HCT116 (cell line): ENCODE measurements around the gene SNX1. TPM values are rescaled to one million over a fixed set of nuclear protein-coding genes. Genes with fewer than 3 reads are reported as not detected.

Source experiments
- ATAC-seq: fragments of 200-7000 bp; cut with Tn5 transposase; 2 replicates; pipeline ENCODE4 v1.9.1; 2020; ENCODE audit warnings: mild to moderate bottlenecking, moderate library complexity
- BruUV-seq: library from RNA; stranded (reverse); fragments of 400-500 nt; replicated peaks from 2 replicates; lab custom pipeline; 2021; lab: Mats Ljungman, UMichigan
- CTCF ChIA-PET: fragments of 300-600 bp; sonication (Branson Sonifier 250); formaldehyde crosslinking; loops from one replicate; lab custom pipeline; 2021; ENCODE audit warnings: antibody characterized with exemption; lab: Charles Lee
- POLR2A ChIA-PET: fragments of 300-600, 350-600 bp; sonication (Branson Sonifier 250); formaldehyde crosslinking; loops from one replicate; lab custom pipeline; 2021; ENCODE audit warnings: antibody characterized with exemption; lab: Charles Lee
- RAD21 ChIA-PET, 2 experiments: fragments of 300-600 bp; sonication (Branson Sonifier 250); formaldehyde crosslinking; loops; one replicate each; lab custom pipeline; 2023; ENCODE audit warnings: low total read pairs in 2 of 2; ENCODE audit not compliant: uncharacterized antibody in 2 of 2, unreplicated experiment in 2 of 2, low non-redundant PET in 1 of 2; lab: Charles Lee
- DNase-seq: peaks from one replicate; pipeline ENCODE4 v3.0.0-alpha.2; 2010; ENCODE audit warnings: low read depth, low spot score
- H2AFZ ChIP-seq: fragments of 200-600 bp; shearing (Covaris generic), sonication (generic); 2 replicates; pipeline ENCODE4 v1.6.1; 2017; ENCODE audit warnings: low read depth, mixed run types, mixed read lengths, antibody characterized with exemption, low read length; ENCODE audit not compliant: poor library complexity, severe bottlenecking
- H3K27ac ChIP-seq: 2 replicates; pipeline ENCODE4 v1.5.1; 2012; ENCODE audit warnings: low read depth, low read length
- H3K27me3 ChIP-seq: fragments of 200-600 bp; sonication (generic); 2 replicates; pipeline ENCODE4 v1.6.1; 2016; ENCODE audit warnings: mixed run types, low read length, mixed read lengths; ENCODE audit not compliant: insufficient read depth
- H3K36me3 ChIP-seq, 2 experiments: fragments of 200-500 bp in 1 of 2; fragments of 200-600 bp in 1 of 2; sonication (Bioruptor generic) in 1 of 2; sonication (generic) in 1 of 2; 2 replicates each; pipeline versions ENCODE4 v1.5.1 to v1.6.1; 2014 to 2016; ENCODE audit warnings: low read length in 2 of 2, inconsistent platforms in 1 of 2, mixed read lengths in 1 of 2, mixed run types in 1 of 2; ENCODE audit not compliant: insufficient read depth in 2 of 2, control insufficient read depth in 1 of 2
- H3K4me1 ChIP-seq, 2 experiments: fragments of 200-600 bp in 1 of 2; sonication (generic) in 1 of 2; 2 replicates each; pipeline versions ENCODE4 v1.5.1 to v1.6.1; 2012 to 2017; ENCODE audit warnings: low read length in 2 of 2, inconsistent platforms in 1 of 2, mild to moderate bottlenecking in 1 of 2, mixed read lengths in 1 of 2, mixed run types in 1 of 2, moderate library complexity in 1 of 2; ENCODE audit not compliant: insufficient read depth in 2 of 2, control insufficient read depth in 1 of 2
- H3K4me2 ChIP-seq: fragments of 200-600 bp; sonication (generic); 2 replicates; pipeline ENCODE4 v1.6.1; 2017; ENCODE audit warnings: mixed run types, low read length, mixed read lengths
- H3K4me3 ChIP-seq, 2 experiments: fragments of 200-600 bp in 1 of 2; sonication (generic) in 1 of 2; replicated peaks in 1 of 2; 2 replicates each; pipeline ENCODE4 v1.5.1; 2011 to 2016; ENCODE audit warnings: low read length in 2 of 2, control low read depth in 1 of 2, low read depth in 1 of 2, mild to moderate bottlenecking in 1 of 2, mixed read lengths in 1 of 2, mixed run types in 1 of 2
- H3K79me2 ChIP-seq: fragments of 200-600 bp; sonication (generic); 2 replicates; pipeline ENCODE4 v1.6.1; 2017; ENCODE audit warnings: mild to moderate bottlenecking, mixed run types, low read length, moderate library complexity, mixed read lengths; ENCODE audit not compliant: insufficient read depth
- H3K9ac ChIP-seq: fragments of 200-600 bp; sonication (generic); 2 replicates; pipeline ENCODE4 v1.6.1; 2016; ENCODE audit warnings: low read length, mixed read lengths
- H3K9me2 ChIP-seq: fragments of 200-600 bp; sonication (generic), shearing (Covaris generic); 2 replicates; pipeline ENCODE4 v1.6.1; 2017; ENCODE audit warnings: mixed run types, mild to moderate bottlenecking, moderate library complexity; ENCODE audit not compliant: insufficient read depth
- H3K9me3 ChIP-seq, 2 experiments: fragments of 200-500 bp in 1 of 2; fragments of 200-600 bp in 1 of 2; sonication (Bioruptor generic) in 1 of 2; sonication (generic) in 1 of 2; 2 replicates each; pipeline ENCODE4 v1.6.1; 2014 to 2017; ENCODE audit warnings: low read length in 2 of 2, mixed read lengths in 2 of 2, inconsistent platforms in 1 of 2, low read depth in 1 of 2, mild to moderate bottlenecking in 1 of 2, mixed run types in 1 of 2, moderate library complexity in 1 of 2; ENCODE audit not compliant: control insufficient read depth in 1 of 2, insufficient read depth in 1 of 2
- H4K20me1 ChIP-seq: fragments of 200-600 bp; sonication (generic), shearing (Covaris generic); 2 replicates; pipeline ENCODE4 v1.6.1; 2017; ENCODE audit warnings: mixed run types, mild to moderate bottlenecking, moderate library complexity; ENCODE audit not compliant: insufficient read depth
- CBX3 ChIP-seq: IDR thresholded peaks from 2 replicates; pipeline ENCODE4 v1.6.1; 2012; ENCODE audit warnings: low read depth
- CEBPB ChIP-seq: IDR thresholded peaks from 2 replicates; pipeline ENCODE4 v1.6.1; 2012; ENCODE audit warnings: low read depth
- EGR1 ChIP-seq: IDR thresholded peaks from 2 replicates; pipeline ENCODE4 v1.6.1; 2012; ENCODE audit warnings: low read depth
- ELF1 ChIP-seq: IDR thresholded peaks from 2 replicates; pipeline ENCODE4 v1.6.1; 2012; ENCODE audit warnings: low read depth, borderline replicate concordance
- EZH2phosphoT487 ChIP-seq: fragments of 200-600 bp; IDR thresholded peaks from 2 replicates; pipeline ENCODE4 v1.6.1; 2018; ENCODE audit warnings: antibody characterized with exemption, borderline replicate concordance
- JUND ChIP-seq: IDR thresholded peaks from 2 replicates; pipeline ENCODE4 v1.6.1; 2012
- POLR2A ChIP-seq: IDR thresholded peaks from 2 replicates; pipeline ENCODE4 v1.7.0; 2011; ENCODE audit warnings: borderline replicate concordance; ENCODE audit not compliant: insufficient read depth, insufficient read length; ENCODE audit errors: extremely low read depth
- RAD21 ChIP-seq: IDR thresholded peaks from 2 replicates; pipeline ENCODE4 v1.6.1; 2012; ENCODE audit warnings: low read depth, mild to moderate bottlenecking
- SP1 ChIP-seq: IDR thresholded peaks from 2 replicates; pipeline ENCODE4 v1.6.1; 2012; ENCODE audit warnings: low read depth
- SRF ChIP-seq: IDR thresholded peaks from 2 replicates; pipeline ENCODE4 v1.6.1; 2012; ENCODE audit warnings: low read depth
- TCF7L2 ChIP-seq: IDR thresholded peaks from 2 replicates; pipeline ENCODE4 v1.7.0; 2011; ENCODE audit warnings: borderline replicate concordance, inconsistent platforms; ENCODE audit not compliant: insufficient read depth, insufficient read length; ENCODE audit errors: extremely low read depth
- ZFX ChIP-seq: fragments of 450-650 bp; IDR thresholded peaks from 2 replicates; pipeline ENCODE4 v1.6.1; 2017
- ZNF274 ChIP-seq: fragments of 200-500 bp; sonication (Bioruptor generic); IDR thresholded peaks from 2 replicates; pipeline ENCODE4 v1.6.1; 2014; ENCODE audit warnings: mild to moderate bottlenecking, low read depth, low read length, inconsistent platforms
- intact Hi-C: fragments of 100-400 bp; cut with micrococcal nuclease; formaldehyde crosslinking; loops from 2 replicates; pipeline ENCODE4 v1.10.0; 2022
- total RNA-seq: library from RNA; stranded (reverse); gene quantifications from one replicate; pipeline ENCODE4 v1.2.1, GENCODE V29; 2021; ENCODE audit not compliant: unreplicated experiment
- TF ChIP-seq, protein P1 (sequence below): IDR thresholded peaks from 2 replicates; pipeline ENCODE4 v1.6.1; 2012
- TF ChIP-seq, protein P2 (sequence below): IDR thresholded peaks from 2 replicates; pipeline ENCODE4 v1.6.1; 2012; ENCODE audit warnings: low read depth

The SNX1 gene
- total RNA-seq, 1 experiment from 2014 or later = 91.9 TPM

DNA sequence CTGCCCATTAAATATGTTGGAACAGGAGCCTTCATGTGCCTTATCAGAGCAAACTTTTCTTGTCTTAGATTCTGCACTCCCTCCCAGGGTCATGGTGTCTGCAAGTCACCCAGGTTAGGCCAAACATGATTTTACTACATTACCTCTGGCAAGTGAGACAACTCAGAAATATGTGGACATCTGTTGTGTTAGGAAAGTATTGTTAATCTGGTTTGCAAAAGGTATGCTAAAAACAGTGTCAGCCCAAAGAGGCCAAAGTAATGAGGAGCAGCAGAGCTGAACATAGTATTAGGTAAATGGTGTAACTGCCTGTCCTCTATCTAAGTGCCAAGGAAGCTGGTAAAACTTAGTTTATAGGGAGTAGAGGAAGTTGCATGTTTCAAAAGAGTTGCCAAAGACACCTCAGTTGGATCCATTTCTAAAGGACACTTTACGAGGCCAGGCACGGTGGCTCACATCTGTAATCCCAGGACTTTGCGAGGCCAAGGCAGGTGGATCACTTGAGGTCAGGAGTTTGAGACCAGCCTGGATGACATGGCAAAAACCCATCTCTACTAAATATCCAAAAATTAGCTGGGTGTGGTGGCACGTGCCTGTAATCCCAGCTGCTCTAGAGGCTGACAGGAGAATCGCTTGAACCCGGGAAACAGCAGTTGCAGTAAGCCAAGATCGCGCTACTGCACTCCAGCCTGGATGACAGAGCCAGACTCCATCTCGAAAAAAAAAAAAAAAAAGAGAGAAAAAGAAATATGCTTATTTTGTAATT, 89.5 kb downstream of the SNX1 start:
- intact Hi-C loops = no loop called here
- ChIA-PET RAD21 (no interaction called here), CTCF (no interaction called here), POLR2A (no interaction called here)
- Histone ChIP-seq H4K20me1 (no peaks in the 10 kb centered on the region), H2AFZ (no peak overlapping the region), H3K4me2 (no peak overlapping the region), H3K9me2 (no peaks in the 10 kb centered on the region), H3K27ac (no peak overlapping the region), H3K79me2 (no peaks in the 10 kb centered on the region), H3K9me3 (no peaks in the 10 kb centered on the region), H3K4me1 (no peaks in the 10 kb centered on the region), H3K4me3 (no peak overlapping the region), H3K27me3 (no peaks in the 10 kb centered on the region), H3K9ac (no peak overlapping the region), H3K36me3 (peaks cover 0 to 3% of the 10 kb centered on the region in 2 experiments; a peak in 1 of 4 replicates)
- TF ChIP-seq EZH2phosphoT487 (no peak), ZNF274 (no peak), TCF7L2 (no peak), POLR2A (no peak)
- BruUV-seq = no TSS peak
- DNase-seq (no peak), ATAC-seq (no peak)

DNA sequence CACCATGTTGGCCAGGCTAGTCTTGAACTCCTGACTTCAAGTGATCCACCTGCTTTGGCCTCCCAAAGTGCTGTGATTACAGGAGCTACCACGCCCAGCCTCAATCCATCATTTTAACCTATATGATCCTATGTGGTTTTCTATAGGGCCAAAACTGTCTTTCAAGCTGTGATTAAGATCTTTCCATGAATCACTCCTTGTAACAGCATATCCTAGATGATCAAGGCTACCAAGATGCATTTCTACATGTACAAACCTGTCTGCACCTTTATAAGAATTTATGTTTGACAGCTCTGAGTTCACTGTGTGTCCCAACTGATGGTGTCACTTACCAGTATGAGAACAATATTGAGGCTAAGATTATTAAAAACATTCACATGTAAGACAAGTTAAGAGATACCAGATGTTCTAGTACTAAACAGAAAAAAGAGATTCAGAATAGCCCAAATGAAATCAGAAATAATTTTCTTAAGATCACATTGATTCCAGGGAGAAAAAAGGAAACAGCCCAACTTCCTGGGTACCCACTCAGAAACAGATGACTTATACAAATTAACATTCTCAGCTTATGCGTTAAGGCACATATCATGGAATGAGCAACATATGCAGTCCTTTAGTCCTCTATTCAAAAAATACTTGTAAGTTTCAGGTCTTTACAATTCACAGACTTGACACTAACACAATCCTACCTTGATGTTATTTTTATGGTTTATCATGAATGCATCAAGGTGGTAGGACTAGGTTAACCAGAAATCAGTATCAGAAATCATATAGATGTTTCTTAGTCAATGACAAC, 91.8 kb downstream of the SNX1 start:
- Histone ChIP-seq H3K4me3 (no peak overlapping the region), H3K9me2 (no peaks in the 10 kb centered on the region), H3K4me1 (no peaks in the 10 kb centered on the region), H3K79me2 (no peaks in the 10 kb centered on the region), H3K9ac (no peak overlapping the region), H2AFZ (no peak overlapping the region), H3K27me3 (no peaks in the 10 kb centered on the region), H3K4me2 (no peak overlapping the region), H3K36me3 (peaks cover 0 to 3% of the 10 kb centered on the region in 2 experiments; a peak in 1 of 4 replicates), H4K20me1 (no peaks in the 10 kb centered on the region), H3K9me3 (no peaks in the 10 kb centered on the region), H3K27ac (no peak overlapping the region)
- DNase-seq (no peak), ATAC-seq (no peak)
- intact Hi-C loops = no loop called here
- RAD21 ChIA-PET = no interaction called here
- TF ChIP-seq CBX3 (no peak), ZNF274 (no peak), SP1 (no peak), CEBPB (no peak), ZFX (no peak), SRF (no peak), JUND (no peak), RAD21 (no peak), ELF1 (no peak), EGR1 (no peak), EZH2phosphoT487 (no peak)
- TF ChIP-seq, protein P1, sequence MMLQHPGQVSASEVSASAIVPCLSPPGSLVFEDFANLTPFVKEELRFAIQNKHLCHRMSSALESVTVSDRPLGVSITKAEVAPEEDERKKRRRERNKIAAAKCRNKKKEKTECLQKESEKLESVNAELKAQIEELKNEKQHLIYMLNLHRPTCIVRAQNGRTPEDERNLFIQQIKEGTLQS = no peak
- TF ChIP-seq, protein P2, sequence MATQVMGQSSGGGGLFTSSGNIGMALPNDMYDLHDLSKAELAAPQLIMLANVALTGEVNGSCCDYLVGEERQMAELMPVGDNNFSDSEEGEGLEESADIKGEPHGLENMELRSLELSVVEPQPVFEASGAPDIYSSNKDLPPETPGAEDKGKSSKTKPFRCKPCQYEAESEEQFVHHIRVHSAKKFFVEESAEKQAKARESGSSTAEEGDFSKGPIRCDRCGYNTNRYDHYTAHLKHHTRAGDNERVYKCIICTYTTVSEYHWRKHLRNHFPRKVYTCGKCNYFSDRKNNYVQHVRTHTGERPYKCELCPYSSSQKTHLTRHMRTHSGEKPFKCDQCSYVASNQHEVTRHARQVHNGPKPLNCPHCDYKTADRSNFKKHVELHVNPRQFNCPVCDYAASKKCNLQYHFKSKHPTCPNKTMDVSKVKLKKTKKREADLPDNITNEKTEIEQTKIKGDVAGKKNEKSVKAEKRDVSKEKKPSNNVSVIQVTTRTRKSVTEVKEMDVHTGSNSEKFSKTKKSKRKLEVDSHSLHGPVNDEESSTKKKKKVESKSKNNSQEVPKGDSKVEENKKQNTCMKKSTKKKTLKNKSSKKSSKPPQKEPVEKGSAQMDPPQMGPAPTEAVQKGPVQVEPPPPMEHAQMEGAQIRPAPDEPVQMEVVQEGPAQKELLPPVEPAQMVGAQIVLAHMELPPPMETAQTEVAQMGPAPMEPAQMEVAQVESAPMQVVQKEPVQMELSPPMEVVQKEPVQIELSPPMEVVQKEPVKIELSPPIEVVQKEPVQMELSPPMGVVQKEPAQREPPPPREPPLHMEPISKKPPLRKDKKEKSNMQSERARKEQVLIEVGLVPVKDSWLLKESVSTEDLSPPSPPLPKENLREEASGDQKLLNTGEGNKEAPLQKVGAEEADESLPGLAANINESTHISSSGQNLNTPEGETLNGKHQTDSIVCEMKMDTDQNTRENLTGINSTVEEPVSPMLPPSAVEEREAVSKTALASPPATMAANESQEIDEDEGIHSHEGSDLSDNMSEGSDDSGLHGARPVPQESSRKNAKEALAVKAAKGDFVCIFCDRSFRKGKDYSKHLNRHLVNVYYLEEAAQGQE = no peak
- POLR2A ChIA-PET = no interaction called here
- no TSS peak for BruUV-seq
- CTCF ChIA-PET = no interaction called here
